Measurements from ENCODE around the gene HLX.

HLX gene

GRCh38 chr1:220852408-220852807 lies 26.8 kb upstream of the HLX start:
- no peak for TF ChIP-seq CTCF (IDR thresholded peaks at IDR 0.05; ENCODE audit: extremely low read depth, missing control alignments)
- no peak for DNase-seq (ENCODE audit: low spot score)

GRCh38 chr1:220872296-220872695 lies 6.9 kb upstream of the HLX start:
- no peak for TF ChIP-seq CTCF (IDR thresholded peaks at IDR 0.05; ENCODE audit: extremely low read depth, missing control alignments)
- DNase-seq (ENCODE audit: low spot score) = no peak

- no peak for DNase-seq (ENCODE audit: low spot score)
- TF ChIP-seq CTCF (IDR thresholded peaks at IDR 0.05; ENCODE audit: extremely low read depth, missing control alignments) = no peak
These were observed 6.2 kb upstream of the HLX start for GRCh38 chr1:220873087-220873486.

GRCh38 chr1:220873868-220874655 lies 5.2 kb upstream of the HLX start:
- TF ChIP-seq CTCF (IDR thresholded peaks at IDR 0.05; ENCODE audit: extremely low read depth, missing control alignments) = peak; percentile 64
- peak; percentile 61 for DNase-seq (ENCODE audit: low spot score)

GRCh38 chr1:220875260-220875659 lies 4.0 kb upstream of the HLX start:
- no peak for DNase-seq (ENCODE audit: low spot score)
- no peak for TF ChIP-seq CTCF (IDR thresholded peaks at IDR 0.05; ENCODE audit: extremely low read depth, missing control alignments)

- TF ChIP-seq CTCF (IDR thresholded peaks at IDR 0.05; ENCODE audit: extremely low read depth, missing control alignments) = no peak
- DNase-seq (ENCODE audit: low spot score) = peak; percentile 16
These were observed 2.5 kb upstream of the HLX start for GRCh38 chr1:220876511-220877376.
